ENCODE results near the gene MAGOH.
"Not testable (repeated sequence)": the region's sequence is repeated elsewhere in the genome, so short reads cannot be mapped to it uniquely, and the experiment has no call there.

The MAGOH gene

DNA sequence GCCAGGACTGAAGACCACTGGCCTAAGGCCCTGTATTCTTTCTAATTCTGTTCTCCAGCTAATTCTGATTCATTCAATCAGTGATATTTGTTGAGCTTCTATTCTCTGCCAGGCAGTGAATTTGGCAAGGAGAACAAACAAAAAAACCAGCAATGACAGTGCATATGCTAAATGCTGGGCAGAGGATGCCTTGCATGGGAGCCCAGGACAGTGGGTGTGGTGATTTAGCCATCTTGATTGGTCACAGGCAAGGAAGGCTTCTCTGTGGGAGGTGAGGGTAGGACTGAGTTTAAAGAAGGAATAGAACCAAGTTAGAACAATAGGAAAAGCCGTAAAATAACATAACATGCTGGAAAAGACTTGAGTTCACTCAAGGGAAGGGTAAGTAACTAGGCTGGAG is 50.9 kb downstream of the MAGOH start:
- in situ Hi-C loops (cut with MboI; ENCODE audit: low sequenced_read_pairs, unreplicated experiment): loop anchor here (25.0 kb wide), 2 partner anchors 275 to 475 kb away; partner anchors contain the start of gene ECHDC2
- TF ChIP-seq, protein P1, sequence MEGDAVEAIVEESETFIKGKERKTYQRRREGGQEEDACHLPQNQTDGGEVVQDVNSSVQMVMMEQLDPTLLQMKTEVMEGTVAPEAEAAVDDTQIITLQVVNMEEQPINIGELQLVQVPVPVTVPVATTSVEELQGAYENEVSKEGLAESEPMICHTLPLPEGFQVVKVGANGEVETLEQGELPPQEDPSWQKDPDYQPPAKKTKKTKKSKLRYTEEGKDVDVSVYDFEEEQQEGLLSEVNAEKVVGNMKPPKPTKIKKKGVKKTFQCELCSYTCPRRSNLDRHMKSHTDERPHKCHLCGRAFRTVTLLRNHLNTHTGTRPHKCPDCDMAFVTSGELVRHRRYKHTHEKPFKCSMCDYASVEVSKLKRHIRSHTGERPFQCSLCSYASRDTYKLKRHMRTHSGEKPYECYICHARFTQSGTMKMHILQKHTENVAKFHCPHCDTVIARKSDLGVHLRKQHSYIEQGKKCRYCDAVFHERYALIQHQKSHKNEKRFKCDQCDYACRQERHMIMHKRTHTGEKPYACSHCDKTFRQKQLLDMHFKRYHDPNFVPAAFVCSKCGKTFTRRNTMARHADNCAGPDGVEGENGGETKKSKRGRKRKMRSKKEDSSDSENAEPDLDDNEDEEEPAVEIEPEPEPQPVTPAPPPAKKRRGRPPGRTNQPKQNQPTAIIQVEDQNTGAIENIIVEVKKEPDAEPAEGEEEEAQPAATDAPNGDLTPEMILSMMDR (IDR thresholded peaks at IDR 0.05; ENCODE audit: borderline replicate concordance, control extremely low read depth, extremely low read depth, insufficient read depth, missing control alignments): no peak
- no peak for DNase-seq (ENCODE audit: low spot score)

DNA sequence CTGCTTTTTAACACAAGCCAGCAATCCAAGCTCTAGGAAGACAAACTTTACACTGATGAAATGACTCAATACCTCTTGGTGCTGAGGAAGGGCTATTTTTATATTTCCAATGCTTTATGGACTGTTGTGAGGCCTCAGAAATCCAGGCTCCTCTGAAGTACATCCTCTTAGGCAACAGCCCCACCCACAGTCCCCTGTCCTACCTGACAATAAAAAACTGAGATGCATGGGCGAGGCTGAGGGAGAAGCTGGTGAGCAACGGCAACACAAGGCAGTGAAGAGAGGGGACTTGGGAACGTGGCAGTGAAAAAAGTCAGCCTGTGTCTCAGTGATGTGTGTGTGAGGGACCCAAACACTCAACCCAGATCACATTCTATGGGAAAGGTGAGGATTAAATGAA is 51.8 kb downstream of the MAGOH start:
- TF ChIP-seq, protein P1 (IDR thresholded peaks at IDR 0.05; ENCODE audit: borderline replicate concordance, control extremely low read depth, extremely low read depth, insufficient read depth, missing control alignments): no peak
- in situ Hi-C loops (cut with MboI; ENCODE audit: low sequenced_read_pairs, unreplicated experiment): loop anchor here (25.0 kb wide), 2 partner anchors 274 to 474 kb away; partner anchors contain the start of gene ECHDC2
- no peak for DNase-seq (ENCODE audit: low spot score)

DNA sequence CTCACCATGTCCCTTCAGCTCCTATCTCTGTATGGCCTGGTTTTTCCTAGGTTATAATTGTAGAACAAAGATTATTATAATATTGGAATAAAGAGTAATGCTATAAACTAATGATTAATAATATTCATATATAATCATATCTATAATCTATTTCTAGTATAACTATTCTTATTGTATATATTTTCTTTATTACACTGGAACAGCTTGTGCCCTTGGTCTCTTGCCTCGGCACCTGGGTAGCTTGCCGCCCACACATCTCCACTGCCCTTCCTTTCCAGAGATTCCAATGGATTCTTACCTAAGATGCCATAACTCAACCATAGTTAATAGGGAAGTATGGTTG is 52.4 kb downstream of the MAGOH start:
- not testable (repeated sequence) for DNase-seq (ENCODE audit: low spot score)
- in situ Hi-C loops (cut with MboI; ENCODE audit: low sequenced_read_pairs, unreplicated experiment): loop anchor here (25.0 kb wide), 2 partner anchors 274 to 474 kb away; partner anchors contain the start of gene ECHDC2

DNA sequence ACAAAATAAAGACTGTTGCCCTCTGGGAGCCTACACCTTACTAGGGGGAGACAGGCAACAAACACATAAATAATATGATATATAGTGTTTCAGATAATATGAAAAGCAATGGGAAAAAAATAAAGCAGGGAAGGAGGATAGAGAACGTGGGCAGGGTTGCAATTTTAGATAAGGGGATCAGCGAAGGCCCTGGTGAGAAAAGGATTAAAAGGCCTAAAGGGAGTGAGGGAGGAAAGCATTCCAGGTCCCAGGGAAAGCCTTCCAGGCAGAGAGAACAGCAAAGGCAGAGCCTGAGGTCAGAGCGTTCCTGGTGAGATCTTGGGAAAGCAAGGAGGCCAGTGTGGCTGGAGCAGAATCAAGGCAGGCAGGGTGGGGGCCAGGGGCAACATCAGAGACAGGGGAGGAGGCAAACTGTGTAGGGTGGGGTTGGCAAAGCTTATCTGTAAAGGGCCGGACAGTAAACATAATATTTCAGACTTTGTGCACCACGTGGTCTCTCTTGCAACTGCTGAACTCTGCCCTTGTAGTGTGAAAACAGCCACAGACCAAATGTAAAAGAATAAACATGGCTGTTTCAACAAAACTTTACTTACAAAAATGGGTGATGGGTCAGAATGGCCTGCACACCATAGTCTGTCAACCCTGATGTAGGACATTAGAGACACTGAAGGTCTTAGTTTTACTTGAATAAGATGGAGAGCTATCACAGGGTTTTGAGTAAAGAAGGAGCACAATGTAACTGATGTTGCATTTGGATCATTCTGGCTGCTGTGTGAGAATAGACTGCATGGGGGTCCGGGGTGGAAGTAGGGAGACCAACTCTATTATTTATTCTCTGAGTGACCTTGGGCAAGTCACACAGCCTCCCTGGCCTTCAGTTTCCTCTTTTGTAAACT is 55.0 kb downstream of the MAGOH start:
- in situ Hi-C loops (cut with MboI; ENCODE audit: low sequenced_read_pairs, unreplicated experiment): loop anchor here (25.0 kb wide), 2 partner anchors 271 to 471 kb away; partner anchors contain the start of gene ECHDC2
- TF ChIP-seq, protein P1 (IDR thresholded peaks at IDR 0.05; ENCODE audit: borderline replicate concordance, control extremely low read depth, extremely low read depth, insufficient read depth, missing control alignments): no peak
- no peak for DNase-seq (ENCODE audit: low spot score)

DNA sequence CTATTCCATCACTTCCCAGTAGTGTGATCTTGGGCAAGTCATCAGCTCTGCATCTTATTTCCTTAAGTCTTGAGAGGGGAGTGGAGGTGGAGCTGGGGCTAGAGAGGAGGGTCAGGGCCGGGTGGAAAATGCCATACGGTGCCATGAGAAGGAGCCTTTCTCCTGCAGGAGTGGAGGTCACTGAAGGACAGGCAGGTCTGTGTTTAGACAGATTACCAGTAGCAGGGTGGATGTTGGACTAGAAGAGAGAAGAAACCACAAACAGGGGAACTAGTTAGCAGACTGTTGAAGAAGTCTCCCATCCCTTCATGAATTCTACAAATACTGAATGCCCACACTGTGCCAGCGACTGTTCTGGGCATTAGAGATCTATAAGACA is 55.6 kb downstream of the MAGOH start:
- in situ Hi-C loops (cut with MboI; ENCODE audit: low sequenced_read_pairs, unreplicated experiment): loop anchor here (25.0 kb wide), 2 partner anchors 270 to 470 kb away; partner anchors contain the start of gene ECHDC2
- TF ChIP-seq, protein P1 (IDR thresholded peaks at IDR 0.05; ENCODE audit: borderline replicate concordance, control extremely low read depth, extremely low read depth, insufficient read depth, missing control alignments): no peak
- DNase-seq (ENCODE audit: low spot score): no peak

DNA sequence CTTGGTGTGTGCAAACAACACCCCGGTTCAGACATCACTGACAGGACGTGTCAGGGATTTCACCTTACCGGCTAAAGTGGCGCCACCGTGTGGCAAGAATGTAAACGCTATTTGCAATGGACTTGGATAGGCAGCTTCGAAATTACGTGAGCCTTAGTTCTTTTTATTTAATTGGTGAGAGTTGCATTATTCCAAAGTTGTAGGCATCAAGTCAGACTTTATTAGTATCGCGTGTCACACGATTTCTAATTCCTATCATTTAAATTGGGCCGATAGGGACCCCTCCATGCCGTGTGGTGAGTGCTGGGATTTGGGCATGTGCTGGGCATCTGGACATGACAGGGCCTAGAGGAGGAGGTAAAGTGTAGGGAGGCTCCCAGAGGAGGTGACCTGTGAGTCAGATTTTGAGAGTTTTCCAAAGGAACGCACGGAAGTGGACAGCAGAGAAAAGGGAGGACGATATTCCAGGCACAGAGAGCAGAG is 56.2 kb downstream of the MAGOH start:
- TF ChIP-seq, protein P1 (IDR thresholded peaks at IDR 0.05; ENCODE audit: borderline replicate concordance, control extremely low read depth, extremely low read depth, insufficient read depth, missing control alignments): peak; percentile 72
- peak; percentile 79 for DNase-seq (ENCODE audit: low spot score)
- in situ Hi-C loops (cut with MboI; ENCODE audit: low sequenced_read_pairs, unreplicated experiment): loop anchor here (25.0 kb wide), 2 partner anchors 270 to 470 kb away; partner anchors contain the start of gene ECHDC2

DNA sequence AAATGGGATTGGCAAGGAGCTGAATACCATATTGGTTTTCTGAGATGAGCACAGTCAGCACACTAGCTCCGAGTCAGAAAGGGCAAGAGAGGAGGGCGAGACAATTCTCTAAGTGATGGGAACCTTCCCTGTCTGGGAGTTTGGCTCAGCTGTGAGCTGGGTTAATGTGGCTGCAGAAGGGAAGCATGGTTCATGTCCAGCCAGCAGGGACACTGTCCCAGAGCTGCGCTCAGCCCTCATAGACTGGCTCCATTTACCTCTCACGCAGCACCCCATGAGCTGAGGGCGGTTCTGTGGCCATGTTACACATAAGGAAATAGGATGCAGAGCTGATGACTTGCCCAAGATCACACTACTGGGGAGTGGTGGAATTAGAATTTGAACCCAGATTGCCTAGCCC is 57.4 kb downstream of the MAGOH start:
- in situ Hi-C loops (cut with MboI; ENCODE audit: low sequenced_read_pairs, unreplicated experiment): loop anchor here (25.0 kb wide), 2 partner anchors 269 to 469 kb away; partner anchors contain the start of gene ECHDC2
- DNase-seq (ENCODE audit: low spot score): no peak
- TF ChIP-seq, protein P1 (IDR thresholded peaks at IDR 0.05; ENCODE audit: borderline replicate concordance, control extremely low read depth, extremely low read depth, insufficient read depth, missing control alignments): no peak

Data from GM13976 (cell line).